SK-N-SH (cell line): ENCODE data around the gene DDX51. TPM values are rescaled to one million over a fixed set of nuclear protein-coding genes. Genes with fewer than 3 reads are reported as not detected.

Source experiments
- CTCF ChIA-PET: fragments of 300-600, 350-600 bp; formaldehyde crosslinking; extraction: SDS; loops from one replicate; lab custom pipeline; 2021; lab: Yijun Ruan, JAX
- POLR2A ChIA-PET: fragments of 350-600 bp; sonication (Branson Sonifier 250); formaldehyde crosslinking; extraction: SDS; loops from one replicate; lab custom pipeline; 2020; ENCODE audit warnings: antibody characterized with exemption, inconsistent platforms; lab: Yijun Ruan, JAX
- DNase-seq: peaks from one replicate; pipeline ENCODE4 v3.0.0; 2012
- H2AFZ ChIP-seq: fragments of 200-600 bp; sonication (generic); 2 replicates; pipeline ENCODE4 v1.8.1; 2016; ENCODE audit warnings: antibody characterized with exemption, mild to moderate bottlenecking, low read depth
- H3F3A ChIP-seq: fragments of 200-600 bp; sonication (generic); replicated peaks from 2 replicates; pipeline ENCODE3; 2016; ENCODE audit warnings: antibody characterized with exemption, mild to moderate bottlenecking; ENCODE audit not compliant: insufficient read depth
- H3K27ac ChIP-seq, 2 experiments: fragments of 200-500 bp in 1 of 2; fragments of 200-600 bp in 1 of 2; sonication (Bioruptor generic) in 1 of 2; sonication (generic), shearing (Covaris generic) in 1 of 2; 2 replicates each; pipeline versions ENCODE4 v1.5.1 to v1.6.1; 2014 to 2016; ENCODE audit warnings: low read depth in 2 of 2, inconsistent platforms in 1 of 2, low read length in 1 of 2, mild to moderate bottlenecking in 1 of 2, mixed read lengths in 1 of 2
- H3K27me3 ChIP-seq: fragments of 200-600 bp; sonication (generic), shearing (Covaris generic); 2 replicates; pipeline ENCODE4 v1.6.1; 2016; ENCODE audit warnings: mixed run types; ENCODE audit not compliant: insufficient read depth
- H3K36me3 ChIP-seq, 2 experiments: fragments of 200-500 bp in 1 of 2; fragments of 200-600 bp in 1 of 2; sonication (Bioruptor generic) in 1 of 2; sonication (generic) in 1 of 2; replicated peaks in 1 of 2; 2 replicates each; pipeline versions ENCODE3 to v1.5.1; 2014 to 2016; ENCODE audit warnings: low read length in 1 of 2, mild to moderate bottlenecking in 1 of 2; ENCODE audit not compliant: insufficient read depth in 2 of 2, control insufficient read depth in 1 of 2
- H3K4me1 ChIP-seq, 2 experiments: fragments of 200-500 bp in 1 of 2; fragments of 200-600 bp in 1 of 2; sonication (Bioruptor generic) in 1 of 2; sonication (generic), shearing (Covaris generic) in 1 of 2; 2 replicates each; pipeline versions ENCODE4 v1.5.1 to v1.6.1; 2014 to 2016; ENCODE audit warnings: low read depth in 1 of 2, low read length in 1 of 2, mixed run types in 1 of 2; ENCODE audit not compliant: insufficient read depth in 2 of 2, control insufficient read depth in 1 of 2
- H3K4me2 ChIP-seq: fragments of 200-600 bp; sonication (generic), shearing (Covaris generic); 2 replicates; pipeline ENCODE4 v1.6.1; 2017; ENCODE audit warnings: mixed run types
- H3K4me3 ChIP-seq, 2 experiments: fragments of 200-500 bp in 1 of 2; fragments of 200-600 bp in 1 of 2; sonication (Bioruptor generic) in 1 of 2; sonication (generic), shearing (Covaris generic) in 1 of 2; 2 replicates each; pipeline versions ENCODE4 v1.5.1 to v1.8.1; 2014 to 2016; ENCODE audit warnings: low read depth in 2 of 2, inconsistent platforms in 1 of 2, low read length in 1 of 2, mild to moderate bottlenecking in 1 of 2, mixed read lengths in 1 of 2, moderate library complexity in 1 of 2
- H3K79me2 ChIP-seq: fragments of 200-600 bp; sonication (generic); 2 replicates; pipeline ENCODE4 v1.8.1; 2017; ENCODE audit warnings: mild to moderate bottlenecking; ENCODE audit not compliant: insufficient read depth
- H3K9ac ChIP-seq: fragments of 200-600 bp; sonication (generic); 2 replicates; pipeline ENCODE4 v1.6.1; 2017; ENCODE audit warnings: mixed run types
- H3K9me2 ChIP-seq: fragments of 200-600 bp; sonication (generic); 2 replicates; pipeline ENCODE4 v1.6.1; 2017; ENCODE audit warnings: mixed run types
- H3K9me3 ChIP-seq: fragments of 200-600 bp; sonication (generic); 2 replicates; pipeline ENCODE4 v1.6.1; 2017; ENCODE audit warnings: mixed run types, mild to moderate bottlenecking, moderate library complexity
- H4K20me1 ChIP-seq: fragments of 200-600 bp; sonication (generic); 2 replicates; pipeline ENCODE4 v1.6.1; 2017; ENCODE audit warnings: mild to moderate bottlenecking, mixed run types; ENCODE audit not compliant: insufficient read depth
- CHD2 ChIP-seq: fragments of 150-350 bp; IDR thresholded peaks from 2 replicates; pipeline ENCODE4 v1.6.1; 2018; ENCODE audit warnings: low read length; ENCODE audit not compliant: partially characterized antibody
- ELF1 ChIP-seq: IDR thresholded peaks from 2 replicates; pipeline ENCODE4 v1.4.0; 2012
- EZH2phosphoT487 ChIP-seq: fragments of 200-600 bp; sonication (generic); IDR thresholded peaks from 2 replicates; pipeline ENCODE4 v1.6.1; 2017; ENCODE audit warnings: low read depth, mixed run types, mild to moderate bottlenecking, antibody characterized with exemption, moderate library complexity, borderline replicate concordance
- JUND ChIP-seq: IDR thresholded peaks from 2 replicates; pipeline ENCODE4 v1.4.0; 2012
- NFIC ChIP-seq: IDR thresholded peaks from 2 replicates; pipeline ENCODE4 v1.4.0; 2012; ENCODE audit warnings: borderline replicate concordance
- POLR2AphosphoS5 ChIP-seq: IDR thresholded peaks from 2 replicates; pipeline ENCODE4 v1.6.1; 2012; ENCODE audit warnings: low read depth, low read length
- RAD21 ChIP-seq: IDR thresholded peaks from 2 replicates; pipeline ENCODE4 v1.6.1; 2012; ENCODE audit warnings: mild to moderate bottlenecking, low read length
- RCOR1 ChIP-seq: fragments of 150-350 bp; IDR thresholded peaks from 2 replicates; pipeline ENCODE4 v1.6.1; 2017; ENCODE audit warnings: antibody characterized with exemption, low read length
- TEAD4 ChIP-seq: IDR thresholded peaks from 2 replicates; pipeline ENCODE4 v1.4.0; 2012; ENCODE audit warnings: mild to moderate bottlenecking, borderline replicate concordance; ENCODE audit not compliant: insufficient read depth
- WGBS: methylation state at CpG from one replicate; pipeline ENCODE4 v1.1.6; 2017; ENCODE audit warnings: low lambda C conversion rate; 5-methylcytosine and 5-hydroxymethylcytosine counted together
- polyA plus RNA-seq, 3 experiments: library from polyadenylated mRNA; depleted of rRNA; stranded (reverse); fragments of >200 nt; gene quantifications; 2 replicates each; pipeline ENCODE4 v1.2.3, GENCODE V29; 2012
- TF ChIP-seq, protein P1 (sequence below): fragments of 150-350 bp; IDR thresholded peaks from 2 replicates; pipeline ENCODE4 v1.6.1; 2016; ENCODE audit warnings: mild to moderate bottlenecking, low read depth, low read length
- TF ChIP-seq, protein P2 (sequence below): IDR thresholded peaks from 2 replicates; pipeline ENCODE4 v1.6.1; 2012; ENCODE audit warnings: mild to moderate bottlenecking, low read depth, low read length, moderate library complexity
- TF ChIP-seq, protein P3 (sequence below): IDR thresholded peaks from 2 replicates; pipeline ENCODE4 v1.4.0; 2012; ENCODE audit warnings: low read depth, borderline replicate concordance
- TF ChIP-seq, protein P4 (sequence below): IDR thresholded peaks from 2 replicates; pipeline ENCODE4 v1.4.0; 2012; ENCODE audit warnings: low read depth, borderline replicate concordance

DDX51 gene
- polyA plus RNA-seq, 1 of the 3 experiments (the other 2 are of a cell fraction): 17.3 TPM

- no peaks in the 10 kb centered on the region for H3K9me2 ChIP-seq
Measured at GRCh38 chr12:132132609-132133430, 11.3 kb downstream of the DDX51 start.

More at GRCh38 chr12:132132609-132133430, 11.3 kb downstream of the DDX51 start:
- DNase-seq: no peak
- WGBS: 84% methylated on average over 8 of the region's 39 CpGs
- TF ChIP-seq ELF1 (no peak), CHD2 (no peak), JUND (no peak), TEAD4 (no peak), EZH2phosphoT487 (no peak), NFIC (no peak), POLR2AphosphoS5 (no peak), RCOR1 (no peak), RAD21 (no peak)
- TF ChIP-seq, protein P1, sequence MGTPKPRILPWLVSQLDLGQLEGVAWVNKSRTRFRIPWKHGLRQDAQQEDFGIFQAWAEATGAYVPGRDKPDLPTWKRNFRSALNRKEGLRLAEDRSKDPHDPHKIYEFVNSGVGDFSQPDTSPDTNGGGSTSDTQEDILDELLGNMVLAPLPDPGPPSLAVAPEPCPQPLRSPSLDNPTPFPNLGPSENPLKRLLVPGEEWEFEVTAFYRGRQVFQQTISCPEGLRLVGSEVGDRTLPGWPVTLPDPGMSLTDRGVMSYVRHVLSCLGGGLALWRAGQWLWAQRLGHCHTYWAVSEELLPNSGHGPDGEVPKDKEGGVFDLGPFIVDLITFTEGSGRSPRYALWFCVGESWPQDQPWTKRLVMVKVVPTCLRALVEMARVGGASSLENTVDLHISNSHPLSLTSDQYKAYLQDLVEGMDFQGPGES: no peak
- TF ChIP-seq, protein P2, sequence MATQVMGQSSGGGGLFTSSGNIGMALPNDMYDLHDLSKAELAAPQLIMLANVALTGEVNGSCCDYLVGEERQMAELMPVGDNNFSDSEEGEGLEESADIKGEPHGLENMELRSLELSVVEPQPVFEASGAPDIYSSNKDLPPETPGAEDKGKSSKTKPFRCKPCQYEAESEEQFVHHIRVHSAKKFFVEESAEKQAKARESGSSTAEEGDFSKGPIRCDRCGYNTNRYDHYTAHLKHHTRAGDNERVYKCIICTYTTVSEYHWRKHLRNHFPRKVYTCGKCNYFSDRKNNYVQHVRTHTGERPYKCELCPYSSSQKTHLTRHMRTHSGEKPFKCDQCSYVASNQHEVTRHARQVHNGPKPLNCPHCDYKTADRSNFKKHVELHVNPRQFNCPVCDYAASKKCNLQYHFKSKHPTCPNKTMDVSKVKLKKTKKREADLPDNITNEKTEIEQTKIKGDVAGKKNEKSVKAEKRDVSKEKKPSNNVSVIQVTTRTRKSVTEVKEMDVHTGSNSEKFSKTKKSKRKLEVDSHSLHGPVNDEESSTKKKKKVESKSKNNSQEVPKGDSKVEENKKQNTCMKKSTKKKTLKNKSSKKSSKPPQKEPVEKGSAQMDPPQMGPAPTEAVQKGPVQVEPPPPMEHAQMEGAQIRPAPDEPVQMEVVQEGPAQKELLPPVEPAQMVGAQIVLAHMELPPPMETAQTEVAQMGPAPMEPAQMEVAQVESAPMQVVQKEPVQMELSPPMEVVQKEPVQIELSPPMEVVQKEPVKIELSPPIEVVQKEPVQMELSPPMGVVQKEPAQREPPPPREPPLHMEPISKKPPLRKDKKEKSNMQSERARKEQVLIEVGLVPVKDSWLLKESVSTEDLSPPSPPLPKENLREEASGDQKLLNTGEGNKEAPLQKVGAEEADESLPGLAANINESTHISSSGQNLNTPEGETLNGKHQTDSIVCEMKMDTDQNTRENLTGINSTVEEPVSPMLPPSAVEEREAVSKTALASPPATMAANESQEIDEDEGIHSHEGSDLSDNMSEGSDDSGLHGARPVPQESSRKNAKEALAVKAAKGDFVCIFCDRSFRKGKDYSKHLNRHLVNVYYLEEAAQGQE: no peak
- TF ChIP-seq, protein P3, sequence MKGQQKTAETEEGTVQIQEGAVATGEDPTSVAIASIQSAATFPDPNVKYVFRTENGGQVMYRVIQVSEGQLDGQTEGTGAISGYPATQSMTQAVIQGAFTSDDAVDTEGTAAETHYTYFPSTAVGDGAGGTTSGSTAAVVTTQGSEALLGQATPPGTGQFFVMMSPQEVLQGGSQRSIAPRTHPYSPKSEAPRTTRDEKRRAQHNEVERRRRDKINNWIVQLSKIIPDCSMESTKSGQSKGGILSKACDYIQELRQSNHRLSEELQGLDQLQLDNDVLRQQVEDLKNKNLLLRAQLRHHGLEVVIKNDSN: no peak
- TF ChIP-seq, protein P4, sequence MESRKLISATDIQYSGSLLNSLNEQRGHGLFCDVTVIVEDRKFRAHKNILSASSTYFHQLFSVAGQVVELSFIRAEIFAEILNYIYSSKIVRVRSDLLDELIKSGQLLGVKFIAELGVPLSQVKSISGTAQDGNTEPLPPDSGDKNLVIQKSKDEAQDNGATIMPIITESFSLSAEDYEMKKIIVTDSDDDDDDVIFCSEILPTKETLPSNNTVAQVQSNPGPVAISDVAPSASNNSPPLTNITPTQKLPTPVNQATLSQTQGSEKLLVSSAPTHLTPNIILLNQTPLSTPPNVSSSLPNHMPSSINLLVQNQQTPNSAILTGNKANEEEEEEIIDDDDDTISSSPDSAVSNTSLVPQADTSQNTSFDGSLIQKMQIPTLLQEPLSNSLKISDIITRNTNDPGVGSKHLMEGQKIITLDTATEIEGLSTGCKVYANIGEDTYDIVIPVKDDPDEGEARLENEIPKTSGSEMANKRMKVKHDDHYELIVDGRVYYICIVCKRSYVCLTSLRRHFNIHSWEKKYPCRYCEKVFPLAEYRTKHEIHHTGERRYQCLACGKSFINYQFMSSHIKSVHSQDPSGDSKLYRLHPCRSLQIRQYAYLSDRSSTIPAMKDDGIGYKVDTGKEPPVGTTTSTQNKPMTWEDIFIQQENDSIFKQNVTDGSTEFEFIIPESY: no peak
- H3F3A ChIP-seq: peaks cover 9% of the 10 kb centered on the region
- POLR2A ChIA-PET: no interaction called here
- H3K4me2 ChIP-seq: no peak overlapping the region
- H2AFZ ChIP-seq: no peak overlapping the region
- H3K9me3 ChIP-seq: no peaks in the 10 kb centered on the region
- H3K9ac ChIP-seq: no peak overlapping the region
- CTCF ChIA-PET: interaction anchor here (0.6 to 1.7 kb wide), 2 partner anchors 21 to 354 kb away, joined by 3 to 4 read pairs; no protein-coding TSS in a partner anchor
- no peak overlapping the region for H3K27ac ChIP-seq
- H3K79me2 ChIP-seq: no peaks in the 10 kb centered on the region
- H3K4me3 ChIP-seq: no peak overlapping the region
- H3K36me3 ChIP-seq: peaks cover 17 to 20% of the 10 kb centered on the region in 2 experiments
- no peaks in the 10 kb centered on the region for H3K27me3 ChIP-seq
- no peaks in the 10 kb centered on the region for H3K4me1 ChIP-seq
- H4K20me1 ChIP-seq: no peaks in the 10 kb centered on the region
